HG02970 (cell line): ENCODE measurements around the gene IQCM.

ENCODE experiments used
- ATAC-seq: cut with Tn5 transposase; IDR thresholded peaks from one replicate; pipeline ENCODE4 v1.9.1; 2021; ENCODE audit warnings: mild to moderate bottlenecking, moderate library complexity, moderate number of reproducible peaks; ENCODE audit not compliant: unreplicated experiment, low FRiP score

The IQCM gene

GRCh38 chr4:149715822-149716585, 99.6 kb downstream of the IQCM start:
- ATAC-seq = no peak

DNA sequence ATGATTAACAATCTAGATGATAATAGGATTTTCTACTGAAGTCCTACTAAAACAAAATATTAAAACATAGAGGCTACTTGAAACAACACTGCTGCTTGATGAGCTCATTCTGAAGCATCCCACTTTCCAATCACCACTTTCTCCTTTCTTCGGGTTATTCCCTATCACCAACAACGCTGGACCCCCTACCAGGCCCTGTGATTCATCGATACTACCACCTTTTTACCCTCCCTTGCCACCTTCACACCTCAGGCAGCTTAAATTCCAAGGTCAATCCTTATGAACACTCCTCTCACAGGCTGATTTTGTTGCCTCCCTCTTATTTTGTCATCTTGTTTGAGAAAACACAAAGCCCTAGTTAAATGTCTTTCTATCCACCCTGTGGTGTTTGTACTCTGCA, 102.6 kb downstream of the IQCM start:
- ATAC-seq = no peak

DNA sequence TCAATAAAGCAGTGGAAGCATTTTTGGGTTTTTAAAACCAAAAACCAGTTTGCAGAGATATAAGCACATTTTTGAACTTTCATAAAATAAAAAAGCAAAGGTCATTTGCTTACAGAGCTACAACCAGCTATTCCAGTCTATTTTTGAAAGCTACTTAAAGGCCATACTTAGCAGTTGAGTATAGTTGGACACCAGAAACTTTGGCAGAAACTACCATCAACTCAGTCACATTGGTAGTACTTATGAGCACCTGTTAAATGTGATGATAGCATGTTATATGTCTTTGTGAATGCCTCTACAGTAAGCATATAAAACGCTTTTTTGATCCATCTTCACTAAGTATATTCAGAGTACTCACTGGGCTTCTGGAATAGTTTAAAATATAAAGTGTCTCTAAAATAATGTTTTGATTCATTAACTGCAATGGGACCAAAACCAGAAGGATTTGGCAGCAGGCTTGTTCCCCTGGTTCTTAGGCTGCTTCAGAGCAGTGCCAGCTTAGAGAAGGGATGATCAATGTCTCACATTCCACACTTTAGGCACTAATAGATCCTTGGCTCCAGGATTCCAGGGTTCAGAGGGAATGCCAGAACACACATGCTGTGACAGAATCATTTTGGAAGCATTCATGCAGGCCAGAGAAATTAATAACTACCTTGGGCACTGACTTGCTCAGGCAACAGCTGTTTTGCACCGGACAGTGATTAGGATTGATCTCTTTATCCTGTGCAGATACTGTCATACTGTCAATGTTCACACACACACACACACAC, 103.9 kb downstream of the IQCM start:
- ATAC-seq = no peak

- ATAC-seq = no peak
Measured at GRCh38 chr4:149709640-149710039, 106.0 kb downstream of the IQCM start.

DNA sequence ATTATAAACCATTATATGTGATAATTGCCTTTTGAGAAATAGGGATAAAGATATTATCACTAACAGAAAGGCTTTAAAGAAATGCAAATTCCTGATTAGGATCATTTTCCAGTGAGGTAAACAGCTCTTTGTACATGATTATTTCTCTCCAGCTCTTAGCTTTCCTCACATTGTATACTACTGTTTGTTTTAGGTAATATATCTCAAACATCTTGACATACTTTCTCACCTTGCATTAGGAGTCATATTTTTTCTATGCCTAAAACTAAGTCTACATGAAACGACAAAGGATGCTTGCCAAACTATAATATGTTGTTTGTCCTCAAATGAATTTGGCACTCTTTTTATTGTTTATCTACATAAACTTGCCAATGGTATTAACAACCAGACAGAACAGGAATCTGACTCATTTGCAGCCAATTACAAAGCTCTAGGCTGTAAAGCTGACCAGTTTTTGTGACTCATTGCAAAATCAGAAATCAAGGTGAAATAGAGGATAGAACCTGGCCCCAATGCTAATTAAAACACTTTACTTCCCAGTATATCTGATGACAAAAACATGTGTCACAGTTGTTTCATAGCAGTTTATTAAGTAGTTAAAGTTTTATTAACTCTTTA, 107.0 kb downstream of the IQCM start:
- ATAC-seq = no peak

DNA sequence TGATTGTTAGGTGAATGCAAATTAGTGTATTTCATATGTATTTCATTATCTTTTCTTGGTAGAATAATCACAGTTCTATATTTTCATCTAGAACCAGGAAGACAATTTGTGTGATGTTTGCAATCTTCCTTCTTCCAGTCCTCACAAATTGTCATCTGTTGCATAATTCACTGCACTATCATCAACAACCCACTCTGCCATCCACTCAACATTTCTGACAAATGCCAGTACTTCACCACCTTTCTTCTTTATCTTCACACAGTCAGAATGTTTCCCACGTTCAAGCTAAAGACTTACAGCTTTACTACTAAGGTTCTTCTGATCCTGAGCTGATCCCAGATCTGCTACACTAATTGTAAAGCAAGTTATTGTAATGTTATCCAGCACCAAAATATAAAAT, 107.8 kb downstream of the IQCM start:
- ATAC-seq = no peak

GRCh38 chr4:149706942-149707341, 108.7 kb downstream of the IQCM start:
- no peak for ATAC-seq

DNA sequence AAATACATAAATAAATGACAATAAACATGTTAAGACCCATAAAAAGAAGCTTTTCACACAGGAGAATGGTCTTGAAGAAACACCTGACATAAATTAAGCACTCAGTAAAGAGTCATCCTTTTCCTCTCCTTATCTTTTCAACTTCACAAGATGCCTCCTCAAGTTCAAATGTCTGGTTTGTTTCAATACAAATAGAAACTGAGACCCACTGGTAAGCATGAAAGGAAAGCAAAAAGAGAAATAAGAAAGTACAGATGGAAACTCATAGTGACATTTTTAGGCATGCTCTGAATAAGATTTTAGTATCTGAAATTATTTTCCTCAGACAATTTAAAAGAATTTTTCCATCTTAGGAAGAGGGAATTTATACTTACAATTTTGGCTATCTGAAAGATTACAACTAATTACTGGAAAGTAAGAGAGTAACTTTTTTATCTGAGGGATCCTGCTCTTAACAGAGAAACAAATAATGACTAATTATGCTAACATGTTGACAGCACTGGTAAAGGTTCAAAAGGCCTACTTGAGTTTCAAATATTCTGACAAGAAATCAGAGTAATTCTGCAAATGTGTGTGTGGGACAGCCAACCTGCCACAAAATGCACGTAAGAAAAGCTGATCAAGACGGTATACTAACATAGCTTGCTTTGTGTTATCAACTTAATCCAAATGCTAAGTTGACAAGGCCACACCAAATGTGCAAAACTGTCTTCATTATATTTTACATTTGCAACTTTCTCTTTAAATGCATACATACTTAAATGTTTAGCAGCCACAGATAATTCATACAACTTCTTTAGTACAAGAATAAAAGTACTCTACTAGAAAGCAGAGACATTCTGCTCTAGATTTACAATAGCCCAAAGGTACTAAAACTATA, 113.0 kb downstream of the IQCM start:
- no peak for ATAC-seq

DNA sequence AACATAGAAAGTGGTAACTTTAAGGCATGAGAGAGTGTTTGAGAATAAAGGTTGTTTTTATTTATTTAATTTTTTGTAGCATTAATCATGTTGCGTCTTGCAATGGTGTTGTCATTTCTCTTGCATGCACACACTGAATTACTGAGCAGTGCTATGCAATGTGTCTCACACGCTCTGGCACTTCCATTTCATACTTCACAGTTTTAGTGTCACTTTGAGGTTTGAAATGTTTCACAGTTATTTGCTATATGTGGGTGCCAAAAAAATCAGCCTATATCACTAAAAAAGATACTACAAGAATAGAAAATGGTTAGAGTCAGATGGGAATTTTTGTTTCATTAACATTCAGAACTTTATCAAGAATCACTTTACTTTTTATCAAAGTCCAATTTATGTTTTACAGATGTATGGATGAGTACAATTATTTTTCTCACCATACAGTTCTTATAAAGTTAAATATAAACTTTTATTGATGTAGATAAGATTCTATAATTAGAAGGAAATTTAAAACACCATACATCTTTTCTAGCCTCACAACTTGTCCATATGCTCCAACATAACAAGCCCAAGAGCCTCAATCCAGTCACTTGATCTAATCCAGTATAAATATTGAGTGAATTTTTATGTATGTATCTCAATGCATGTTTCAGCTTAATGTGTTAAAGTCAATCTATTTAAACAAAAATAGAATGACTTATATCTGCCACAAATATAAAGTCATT, 114.0 kb downstream of the IQCM start:
- ATAC-seq = no peak

DNA sequence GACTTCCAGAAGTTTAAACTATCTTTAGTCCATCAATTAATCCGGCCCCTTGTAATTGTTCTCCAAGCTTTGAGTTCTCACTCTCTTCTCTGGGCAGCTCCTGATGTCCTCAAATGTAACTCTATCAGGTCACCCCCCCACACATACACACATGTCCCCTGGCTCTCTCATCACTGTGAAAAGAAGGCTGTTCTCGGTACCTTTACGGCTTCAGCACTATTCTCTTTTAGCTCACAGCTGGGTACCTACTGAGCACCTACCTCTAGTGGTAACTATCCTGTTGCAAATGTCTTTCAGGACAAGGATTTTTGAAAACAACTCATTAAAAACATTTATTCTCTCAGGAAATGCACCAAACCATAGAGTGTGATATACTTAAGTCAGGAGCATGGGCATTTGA, 115.4 kb downstream of the IQCM start:
- ATAC-seq = no peak

GRCh38 chr4:149699642-149700041, 116.0 kb downstream of the IQCM start:
- no peak for ATAC-seq

- ATAC-seq = no peak
Measured at GRCh38 chr4:149690726-149691125, 124.9 kb downstream of the IQCM start.

DNA sequence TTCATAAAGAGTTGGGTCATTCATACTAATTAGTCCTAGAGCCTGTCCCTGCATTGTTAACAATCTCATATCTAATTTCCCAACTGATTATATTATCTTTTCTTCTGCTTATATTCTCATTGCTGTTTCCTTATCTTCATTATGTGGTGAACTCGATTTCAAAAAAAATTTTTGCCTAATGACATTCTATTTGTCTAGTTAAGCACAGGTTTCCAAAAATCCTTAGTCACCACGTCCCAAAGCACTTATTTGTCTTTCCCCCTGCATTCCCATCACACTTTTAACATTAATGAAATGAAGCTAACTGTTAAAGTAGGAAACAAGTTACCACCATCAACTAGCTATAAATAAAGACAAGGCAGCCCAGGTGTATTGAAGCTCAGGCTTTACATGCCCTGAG, 131.1 kb downstream of the IQCM start:
- no peak for ATAC-seq

DNA sequence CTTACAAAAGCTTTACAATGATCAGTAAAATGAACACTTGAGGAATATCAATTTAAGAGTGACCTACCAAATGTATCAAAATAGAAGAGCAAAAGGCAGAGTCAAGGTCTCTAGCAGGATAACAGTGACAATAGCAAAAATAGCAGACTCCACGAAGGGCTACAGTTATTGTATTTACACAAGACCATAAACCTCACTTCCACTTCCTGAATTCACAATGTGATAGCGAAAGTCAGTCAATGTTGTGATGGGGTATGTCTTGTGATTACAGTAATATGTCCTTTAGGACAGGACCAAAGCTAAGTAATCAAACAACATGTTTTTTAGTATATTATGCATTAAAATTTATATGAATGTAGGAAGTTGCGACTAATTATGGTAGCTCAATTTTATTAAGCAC, 139.6 kb downstream of the IQCM start:
- peak; percentile 71 for ATAC-seq

- no peak for ATAC-seq
Measured at GRCh38 chr4:149645790-149646189, 169.9 kb downstream of the IQCM start.

DNA sequence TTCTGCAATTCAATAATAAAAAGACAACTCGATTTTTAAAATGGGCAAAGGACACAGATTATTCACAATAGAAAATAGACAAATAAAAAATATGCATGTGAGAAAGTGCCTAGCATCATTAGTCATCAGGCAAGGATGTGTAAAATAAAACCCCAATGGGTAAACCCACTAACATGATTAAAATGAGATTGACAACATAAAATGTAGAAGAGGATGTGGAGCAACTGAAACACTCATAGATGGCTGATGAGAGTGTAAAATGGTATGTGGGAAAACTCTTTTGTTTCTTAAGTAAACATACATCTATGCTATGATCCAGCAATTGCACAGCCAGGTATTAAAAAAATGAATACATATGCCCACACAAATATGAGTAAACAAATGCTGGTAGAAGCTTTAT, 177.6 kb downstream of the IQCM start:
- no peak for ATAC-seq

DNA sequence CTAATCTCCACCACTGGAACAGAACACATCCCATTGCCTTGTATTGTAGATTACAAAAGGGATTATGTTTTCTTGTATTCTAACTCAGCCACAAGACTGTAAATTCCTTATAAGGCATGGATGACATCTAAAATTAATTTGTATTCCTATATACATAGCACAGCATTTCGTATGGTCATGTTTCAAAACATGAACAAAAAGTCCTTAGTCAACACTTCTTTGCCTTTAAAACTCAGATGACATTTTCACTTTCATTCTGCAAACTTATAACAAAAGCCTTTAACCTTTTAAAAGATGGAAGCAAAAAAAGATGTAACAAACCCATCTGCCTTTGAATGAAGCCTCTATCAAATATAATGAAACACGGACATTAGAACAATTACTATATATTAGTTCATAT, 181.3 kb downstream of the IQCM start:
- no peak for ATAC-seq

DNA sequence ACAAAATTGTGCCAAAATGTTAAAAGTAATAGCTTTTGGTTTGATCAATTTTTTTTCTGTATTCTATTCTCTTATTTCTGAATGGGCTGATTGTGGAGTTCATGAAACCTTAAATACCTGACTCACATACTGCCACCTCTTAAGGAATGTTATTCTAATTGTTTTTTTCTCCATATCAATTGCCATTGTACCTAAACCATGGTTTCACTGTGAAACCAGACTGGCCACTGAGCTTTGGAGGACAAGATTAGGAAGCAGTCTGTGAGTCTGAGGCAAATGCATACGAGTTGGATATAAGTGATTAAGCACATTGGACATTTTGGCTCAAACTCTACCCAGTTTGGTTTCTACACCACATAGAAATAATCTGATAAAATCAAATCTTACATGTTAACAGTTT, 184.0 kb downstream of the IQCM start:
- ATAC-seq = no peak

DNA sequence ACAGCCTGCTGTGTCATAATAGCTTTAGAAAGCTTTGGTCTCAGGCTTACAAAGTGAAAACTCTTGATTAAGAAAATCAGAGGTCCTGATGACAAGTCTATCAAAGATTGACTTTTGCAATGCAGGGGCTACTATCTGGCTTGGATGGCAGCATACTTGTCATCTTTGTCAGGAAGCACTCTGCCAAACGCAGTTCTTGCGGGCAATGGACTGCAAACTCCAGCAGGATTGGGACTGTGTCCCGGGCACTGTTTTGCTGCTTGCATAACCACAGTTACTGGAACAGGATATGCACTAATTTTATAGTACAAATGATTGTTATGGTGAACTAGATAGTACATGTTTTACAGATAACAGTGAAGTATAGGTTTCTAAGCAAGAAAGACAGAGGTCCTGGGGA, 185.6 kb downstream of the IQCM start:
- ATAC-seq = no peak
